Activated CD8-positive, alpha-beta T cell treated with anti-CD3 and anti-CD28 coated beads, Interleukin-2, amount 10 ng/mL, durations not matched to agents 7 days and 5 days (primary cell): Measurements from ENCODE around the gene PRKAG2. TPM values are rescaled to one million over a fixed set of nuclear protein-coding genes. Genes with fewer than 3 reads are reported as not detected.
"Not testable (repeated sequence)": the region's sequence is repeated elsewhere in the genome, so short reads cannot be mapped to it uniquely, and the experiment has no call there.

Source experiments
- ATAC-seq: fragments of 150-1000 bp; cut with Tn5 transposase; one replicate; pipeline ENCODE4 v1.10.0; 2021; ENCODE audit warnings: moderate library complexity
- CTCF ChIA-PET: fragments of 350-600 bp; sonication (Branson Sonifier 250); formaldehyde crosslinking; loops from one replicate; lab custom pipeline; 2021; ENCODE audit warnings: antibody characterized with exemption; lab: Charles Lee
- POLR2A ChIA-PET: fragments of 350-600 bp; sonication (Branson Sonifier 250); formaldehyde crosslinking; loops from one replicate; lab custom pipeline; 2021; ENCODE audit warnings: antibody characterized with exemption; lab: Charles Lee
- DNase-seq: peaks from one replicate; pipeline ENCODE4 v3.0.0-alpha.2; 2020
- H3K27ac Mint-ChIP-seq: one replicate; pipeline ENCODE4 v1.8.0; 2021; ENCODE audit warnings: mild to moderate bottlenecking, mixed read lengths
- H3K27me3 Mint-ChIP-seq: one replicate; pipeline ENCODE4 v1.8.0; 2021; ENCODE audit warnings: low read depth, mixed read lengths
- H3K36me3 Mint-ChIP-seq: one replicate; pipeline ENCODE4 v1.8.0; 2021; ENCODE audit warnings: low read depth, mixed read lengths
- H3K4me1 Mint-ChIP-seq: one replicate; pipeline ENCODE4 v1.8.0; 2021; ENCODE audit warnings: low read depth, mixed read lengths
- H3K4me3 Mint-ChIP-seq: one replicate; pipeline ENCODE4 v1.8.0; 2021; ENCODE audit warnings: mild to moderate bottlenecking, mixed read lengths
- H3K9me3 Mint-ChIP-seq: one replicate; pipeline ENCODE4 v1.8.0; 2022; ENCODE audit warnings: mixed read lengths; ENCODE audit not compliant: insufficient read depth
- total RNA-seq, 2 experiments: library from RNA; stranded (reverse); gene quantifications; one replicate each; pipeline ENCODE4 v1.2.3, GENCODE V29; 2021

PRKAG2 gene
- total RNA-seq, 2 experiments from 2014 or later, result 23.6 to 28.3 TPM

DNA sequence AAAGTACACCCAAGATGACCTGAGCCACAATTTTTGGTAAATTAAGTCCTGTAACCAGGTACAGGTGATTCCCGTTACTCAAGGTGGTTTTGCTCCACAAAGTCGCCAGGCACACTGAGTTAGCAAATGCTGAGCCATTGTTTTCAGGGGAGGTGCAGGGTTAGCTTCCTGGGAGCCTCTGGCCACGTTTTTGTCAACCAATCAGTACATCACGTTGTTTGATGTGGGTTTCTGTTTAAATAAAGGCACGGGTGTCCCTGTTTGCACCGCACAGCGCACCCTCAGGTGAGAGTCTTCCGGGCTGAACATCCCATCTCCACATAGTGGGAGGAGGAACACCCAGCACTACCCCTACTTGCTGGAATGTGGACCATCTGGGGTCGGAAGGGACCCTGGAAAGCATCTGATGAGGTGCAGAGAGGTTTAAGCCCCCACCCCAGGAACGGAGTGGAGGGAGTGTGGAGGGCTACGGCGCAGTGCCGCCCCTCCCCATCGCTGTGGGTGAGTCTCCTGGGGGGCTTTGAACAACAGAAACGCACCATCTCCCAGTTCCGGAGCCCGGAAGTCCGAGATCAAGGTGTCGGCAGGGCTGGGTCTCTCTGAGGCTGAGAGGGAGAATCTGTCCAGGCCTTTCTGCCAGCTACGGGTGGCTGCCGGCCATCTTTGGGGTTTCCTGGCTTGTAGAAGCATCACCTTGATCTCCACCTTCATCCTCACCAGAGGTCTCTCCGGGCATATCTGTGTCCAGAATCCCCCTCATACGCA is 42.5 kb downstream of the PRKAG2 start:
- ATAC-seq, result peak; percentile 20
- Mint-ChIP-seq H3K27ac (no peak overlapping the region), H3K9me3 (no peaks in the 10 kb centered on the region), H3K27me3 (no peaks in the 10 kb centered on the region), H3K4me1 (peaks cover 27% of the 10 kb centered on the region), H3K36me3 (no peaks in the 10 kb centered on the region), H3K4me3 (no peak overlapping the region)
- POLR2A ChIA-PET, result no interaction called here
- CTCF ChIA-PET, result no interaction called here
- no peak for DNase-seq

- H3K4me1 Mint-ChIP-seq, result peaks cover 26% of the 10 kb centered on the region
- no peaks in the 10 kb centered on the region for H3K27me3 Mint-ChIP-seq
- no peaks in the 10 kb centered on the region for H3K9me3 Mint-ChIP-seq
- POLR2A ChIA-PET, result no interaction called here
- DNase-seq, result no peak
- CTCF ChIA-PET, result no interaction called here
- no peak overlapping the region for H3K4me3 Mint-ChIP-seq
- no peaks in the 10 kb centered on the region for H3K36me3 Mint-ChIP-seq
- ATAC-seq, result no peak
- no peak overlapping the region for H3K27ac Mint-ChIP-seq
These were observed 43.2 kb downstream of the PRKAG2 start for GRCh38 chr7:151833691-151834090.

DNA sequence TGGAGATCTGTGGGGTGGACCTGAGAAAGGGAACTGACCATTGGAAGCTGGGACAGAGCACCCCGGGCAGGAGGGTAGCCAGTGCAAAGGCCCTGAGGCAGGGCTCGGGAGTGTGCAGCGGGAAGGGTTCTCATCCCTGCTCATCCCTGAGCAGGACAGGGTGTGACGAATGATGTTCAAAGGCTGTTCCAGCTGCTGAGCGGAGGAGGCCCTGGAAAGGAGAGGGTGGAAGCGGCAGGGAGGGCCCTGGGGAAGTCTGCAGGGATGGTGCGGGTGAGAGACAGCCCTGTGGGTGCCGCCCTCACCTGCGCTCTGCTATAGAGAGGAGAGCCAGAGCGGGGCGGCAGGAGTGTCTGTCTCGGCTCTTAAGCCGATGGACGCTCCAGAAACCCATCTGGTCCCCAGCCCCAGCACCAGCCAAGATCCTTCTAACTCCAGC is 43.7 kb downstream of the PRKAG2 start:
- H3K27ac Mint-ChIP-seq, result no peak overlapping the region
- no peak for DNase-seq
- ATAC-seq, result no peak
- no peak overlapping the region for H3K4me3 Mint-ChIP-seq
- peaks cover 22% of the 10 kb centered on the region for H3K4me1 Mint-ChIP-seq
- H3K36me3 Mint-ChIP-seq, result no peaks in the 10 kb centered on the region
- CTCF ChIA-PET, result no interaction called here
- H3K27me3 Mint-ChIP-seq, result no peaks in the 10 kb centered on the region
- POLR2A ChIA-PET, result no interaction called here
- H3K9me3 Mint-ChIP-seq, result no peaks in the 10 kb centered on the region

DNA sequence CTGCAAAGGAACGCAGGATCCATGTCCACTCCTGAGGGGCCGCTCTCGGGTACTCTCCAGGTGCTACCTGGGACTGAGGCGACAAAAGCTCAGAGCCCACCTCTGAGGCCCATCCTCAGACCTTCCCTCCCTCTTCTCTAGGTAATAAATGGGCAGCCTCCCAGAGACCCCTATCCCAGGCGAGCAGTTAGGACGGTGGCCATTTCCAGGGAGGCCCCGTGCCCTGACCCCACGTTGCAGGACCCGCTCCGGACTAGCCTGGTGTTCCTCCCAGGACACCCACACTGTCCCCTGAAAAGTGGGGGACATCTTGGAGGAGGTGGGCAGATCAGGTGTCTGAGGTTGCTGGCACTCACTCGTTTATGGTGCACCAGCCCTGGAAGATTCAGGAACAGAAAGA is 44.3 kb downstream of the PRKAG2 start:
- ATAC-seq (no peak), DNase-seq (no peak)
- Mint-ChIP-seq H3K27ac (no peak overlapping the region), H3K9me3 (no peaks in the 10 kb centered on the region), H3K27me3 (no peaks in the 10 kb centered on the region), H3K4me1 (peaks cover 16% of the 10 kb centered on the region), H3K4me3 (no peak overlapping the region), H3K36me3 (no peaks in the 10 kb centered on the region)
- POLR2A ChIA-PET, result no interaction called here
- CTCF ChIA-PET, result no interaction called here

DNA sequence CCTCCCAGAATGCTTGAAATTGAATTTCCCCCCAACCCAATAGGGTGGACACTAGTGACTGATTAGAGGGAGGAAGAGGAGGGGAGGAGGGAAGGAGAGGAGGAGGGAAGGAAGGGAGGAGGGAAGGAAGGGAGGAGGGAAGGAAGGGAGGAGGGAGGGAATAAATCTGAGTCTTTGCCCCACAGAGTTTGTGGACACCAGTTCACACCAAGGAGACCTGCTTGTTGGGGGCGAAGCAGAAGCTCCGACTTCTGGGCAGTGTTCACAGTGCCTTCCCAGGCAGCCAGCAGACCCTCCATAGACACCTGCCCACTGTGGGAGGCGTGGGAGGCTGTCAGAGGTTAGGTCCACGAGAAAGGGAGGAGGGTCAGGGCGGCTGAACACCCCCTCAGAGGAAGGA is 44.8 kb downstream of the PRKAG2 start:
- H3K36me3 Mint-ChIP-seq, result no peaks in the 10 kb centered on the region
- peaks cover 16% of the 10 kb centered on the region for H3K4me1 Mint-ChIP-seq
- H3K9me3 Mint-ChIP-seq, result no peaks in the 10 kb centered on the region
- no peaks in the 10 kb centered on the region for H3K27me3 Mint-ChIP-seq
- H3K4me3 Mint-ChIP-seq, result no peak overlapping the region
- ChIA-PET POLR2A (no interaction called here), CTCF (no interaction called here)
- ATAC-seq, result no peak
- DNase-seq, result no peak
- H3K27ac Mint-ChIP-seq, result no peak overlapping the region

- H3K36me3 Mint-ChIP-seq, result no peaks in the 10 kb centered on the region
- DNase-seq (no peak), ATAC-seq (no peak)
- no peaks in the 10 kb centered on the region for H3K9me3 Mint-ChIP-seq
- H3K27me3 Mint-ChIP-seq, result no peaks in the 10 kb centered on the region
- H3K4me3 Mint-ChIP-seq, result no peak overlapping the region
- no peak overlapping the region for H3K27ac Mint-ChIP-seq
- CTCF ChIA-PET, result no interaction called here
- POLR2A ChIA-PET, result no interaction called here
- H3K4me1 Mint-ChIP-seq, result peaks cover 16% of the 10 kb centered on the region
These were observed 45.3 kb downstream of the PRKAG2 start for GRCh38 chr7:151831606-151832005.

- CTCF ChIA-PET, result no interaction called here
- H3K27me3 Mint-ChIP-seq, result no peaks in the 10 kb centered on the region
- H3K36me3 Mint-ChIP-seq, result no peaks in the 10 kb centered on the region
These were observed 46.6 kb downstream of the PRKAG2 start for GRCh38 chr7:151830121-151830830.

GRCh38 chr7:151829707-151830106 is 47.2 kb downstream of the PRKAG2 start:
- no peak overlapping the region for H3K27ac Mint-ChIP-seq
- no peaks in the 10 kb centered on the region for H3K9me3 Mint-ChIP-seq
- ChIA-PET POLR2A (no interaction called here), CTCF (no interaction called here)
- H3K36me3 Mint-ChIP-seq, result no peaks in the 10 kb centered on the region
- peaks cover 13% of the 10 kb centered on the region for H3K4me1 Mint-ChIP-seq
- H3K27me3 Mint-ChIP-seq, result no peaks in the 10 kb centered on the region
- DNase-seq (no peak), ATAC-seq (no peak)
- no peak overlapping the region for H3K4me3 Mint-ChIP-seq

More at GRCh38 chr7:151830121-151830830, 46.6 kb downstream of the PRKAG2 start:
- no peaks in the 10 kb centered on the region for H3K9me3 Mint-ChIP-seq
- peaks cover 16% of the 10 kb centered on the region for H3K4me1 Mint-ChIP-seq
- H3K27ac Mint-ChIP-seq, result no peak overlapping the region
- DNase-seq, result no peak
- POLR2A ChIA-PET, result no interaction called here
- no peak overlapping the region for H3K4me3 Mint-ChIP-seq
- ATAC-seq, result no peak

GRCh38 chr7:151827620-151828019 is 49.3 kb downstream of the PRKAG2 start:
- ATAC-seq, result no peak
- Mint-ChIP-seq H3K4me1 (no peaks in the 10 kb centered on the region), H3K9me3 (no peaks in the 10 kb centered on the region)

GRCh38 chr7:151826316-151826715 is 50.6 kb downstream of the PRKAG2 start:
- H3K4me3 Mint-ChIP-seq, ATAC-seq, H3K4me1 Mint-ChIP-seq, H3K36me3 Mint-ChIP-seq, H3K27ac Mint-ChIP-seq, H3K9me3 Mint-ChIP-seq, H3K27me3 Mint-ChIP-seq, CTCF ChIA-PET, DNase-seq, POLR2A ChIA-PET: not testable (repeated sequence)

More at GRCh38 chr7:151827620-151828019, 49.3 kb downstream of the PRKAG2 start:
- H3K36me3 Mint-ChIP-seq, result no peaks in the 10 kb centered on the region
- CTCF ChIA-PET, result no interaction called here
- H3K4me3 Mint-ChIP-seq, result no peak overlapping the region
- no peaks in the 10 kb centered on the region for H3K27me3 Mint-ChIP-seq
- no peak for DNase-seq
- POLR2A ChIA-PET, result no interaction called here
- H3K27ac Mint-ChIP-seq, result no peak overlapping the region

- H3K4me3 Mint-ChIP-seq, result no peak overlapping the region
- no peak overlapping the region for H3K27ac Mint-ChIP-seq
- H3K36me3 Mint-ChIP-seq, result no peaks in the 10 kb centered on the region
- DNase-seq (no peak), ATAC-seq (no peak)
- H3K4me1 Mint-ChIP-seq, result no peaks in the 10 kb centered on the region
- POLR2A ChIA-PET, result no interaction called here
- CTCF ChIA-PET, result no interaction called here
- no peaks in the 10 kb centered on the region for H3K9me3 Mint-ChIP-seq
- H3K27me3 Mint-ChIP-seq, result no peaks in the 10 kb centered on the region
These were observed 51.2 kb downstream of the PRKAG2 start for GRCh38 chr7:151825721-151826120.

- no peak overlapping the region for H3K27ac Mint-ChIP-seq
- DNase-seq (no peak), ATAC-seq (no peak)
- H3K4me3 Mint-ChIP-seq, result no peak overlapping the region
- H3K27me3 Mint-ChIP-seq, result no peaks in the 10 kb centered on the region
- CTCF ChIA-PET, result interaction anchor here (0.8 to 1.0 kb wide), 2 partner anchors 14 to 41 kb away, joined by 3 read pairs; no protein-coding TSS in a partner anchor
- POLR2A ChIA-PET, result no interaction called here
- no peaks in the 10 kb centered on the region for H3K36me3 Mint-ChIP-seq
- no peaks in the 10 kb centered on the region for H3K9me3 Mint-ChIP-seq
- H3K4me1 Mint-ChIP-seq, result no peaks in the 10 kb centered on the region
These were observed 52.5 kb downstream of the PRKAG2 start for GRCh38 chr7:151824373-151824933.
